IPS-15b (cell line): ENCODE results near the gene AVPR2.

ENCODE experiments used
- H3K27me3 ChIP-seq: one replicate; pipeline ENCODE4 v1.6.1; 2013; ENCODE audit warnings: low read length; ENCODE audit not compliant: control insufficient read depth, insufficient read depth
- H3K36me3 ChIP-seq: one replicate; pipeline ENCODE4 v1.6.1; 2013; ENCODE audit warnings: low read length; ENCODE audit not compliant: control insufficient read depth, insufficient read depth
- H3K4me1 ChIP-seq: one replicate; pipeline ENCODE4 v1.6.1; 2013; ENCODE audit warnings: mild to moderate bottlenecking, low read length; ENCODE audit not compliant: control insufficient read depth, insufficient read depth
- H3K4me3 ChIP-seq: one replicate; pipeline ENCODE4 v1.5.1; 2013; ENCODE audit warnings: low read depth, low read length
- H3K9ac ChIP-seq: one replicate; pipeline ENCODE4 v1.6.1; 2013; ENCODE audit warnings: low read depth, mild to moderate bottlenecking, low read length
- H3K9me3 ChIP-seq: one replicate; pipeline ENCODE4 v1.6.1; 2013; ENCODE audit warnings: mild to moderate bottlenecking, low read length; ENCODE audit not compliant: control insufficient read depth, insufficient read depth

Gene AVPR2

GRCh38 chrX:153953892-153954557 is 49.6 kb downstream of the AVPR2 start:
- Histone ChIP-seq H3K36me3 (peaks cover 86% of the 10 kb centered on the region), H3K4me1 (no peaks in the 10 kb centered on the region)

DNA sequence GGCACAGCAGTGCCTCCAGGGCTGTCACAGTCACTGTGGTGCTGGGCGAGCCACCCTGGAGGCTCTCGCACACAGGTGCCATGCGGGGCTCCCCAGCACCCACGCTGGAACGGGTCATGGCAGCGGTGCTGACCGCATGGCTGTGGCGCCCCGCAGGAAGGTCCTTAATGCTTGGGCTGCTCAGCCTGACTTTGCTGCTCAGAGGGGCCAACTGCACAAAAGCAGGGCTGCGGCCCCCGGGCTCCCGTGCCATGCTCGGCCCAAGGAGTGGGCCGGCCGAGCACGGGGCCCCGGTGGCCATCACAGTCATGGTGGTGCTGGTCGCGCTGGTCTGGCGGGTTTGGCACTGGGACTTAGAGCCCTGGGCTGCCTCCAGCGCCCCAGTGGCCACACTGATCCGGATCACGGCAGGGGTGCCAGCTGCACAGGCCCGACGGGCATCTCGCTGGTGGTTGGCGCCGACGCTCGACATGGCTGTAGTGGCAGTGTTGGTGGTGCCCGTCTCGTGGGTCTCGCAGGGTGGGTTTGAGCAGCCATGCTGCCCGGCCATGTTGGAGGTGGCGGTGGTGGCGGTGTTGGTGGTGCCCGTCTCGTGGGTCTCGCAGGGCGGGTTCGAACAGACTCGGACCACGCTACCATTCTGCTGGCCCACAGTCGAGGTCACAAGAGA is 50.2 kb downstream of the AVPR2 start:
- Histone ChIP-seq H3K9me3 (peaks cover 4% of the 10 kb centered on the region), H3K9ac (no peak overlapping the region), H3K4me3 (no peak overlapping the region), H3K36me3 (peaks cover 88% of the 10 kb centered on the region), H3K4me1 (no peaks in the 10 kb centered on the region), H3K27me3 (no peaks in the 10 kb centered on the region)

More at GRCh38 chrX:153953892-153954557, 49.6 kb downstream of the AVPR2 start:
- Histone ChIP-seq H3K27me3 (no peaks in the 10 kb centered on the region), H3K9ac (no peak overlapping the region), H3K9me3 (peaks cover under 1% of the 10 kb centered on the region), H3K4me3 (no peak overlapping the region)

- Histone ChIP-seq H3K4me1 (no peaks in the 10 kb centered on the region), H3K27me3 (no peaks in the 10 kb centered on the region), H3K9ac (no peak overlapping the region), H3K36me3 (peaks cover 89% of the 10 kb centered on the region), H3K9me3 (peaks cover 4% of the 10 kb centered on the region), H3K4me3 (no peak overlapping the region)
Measured at GRCh38 chrX:153955228-153955732, 50.8 kb downstream of the AVPR2 start.

DNA sequence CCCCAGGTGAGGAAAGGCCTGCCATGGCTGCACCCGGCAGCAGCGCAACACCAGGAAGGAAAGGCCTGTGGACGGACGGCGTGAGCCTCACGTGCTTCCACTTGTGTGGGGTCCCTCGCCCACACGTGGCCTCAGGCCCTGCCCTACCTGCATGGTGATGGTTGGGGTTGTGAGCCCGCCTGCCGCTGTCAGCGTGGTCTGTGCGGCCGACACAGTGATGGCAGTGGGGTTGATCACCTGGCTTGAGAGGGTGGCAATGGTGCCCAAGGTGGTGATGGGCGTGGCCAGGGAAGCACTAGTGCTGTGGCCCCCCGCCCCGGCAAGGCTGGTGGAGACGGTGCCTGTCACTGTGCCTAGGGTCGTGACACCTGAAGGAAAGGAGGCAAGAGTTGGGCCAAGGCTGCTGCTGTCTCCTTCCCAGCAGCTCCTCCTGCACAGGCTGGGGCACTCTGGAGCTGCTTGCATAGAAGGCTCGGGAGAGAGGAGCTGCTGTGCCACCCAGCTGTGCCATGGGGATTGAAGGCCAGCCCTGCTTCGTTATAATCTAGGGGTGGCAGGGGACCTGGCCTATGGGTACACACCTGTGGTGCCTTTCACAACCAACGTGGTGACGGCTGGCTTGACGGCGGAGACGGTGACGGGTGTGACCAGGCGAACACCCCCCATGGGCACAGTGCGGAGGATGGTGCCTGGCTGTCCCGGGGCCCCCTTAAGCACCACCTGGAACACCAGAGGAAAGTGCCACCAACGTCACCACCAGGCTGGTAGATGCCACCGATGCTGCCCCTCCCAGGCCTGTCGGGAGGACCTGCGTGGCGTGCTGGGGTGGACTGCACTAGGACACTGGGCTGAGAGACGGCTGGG is 51.8 kb downstream of the AVPR2 start:
- Histone ChIP-seq H3K36me3 (peaks cover 87% of the 10 kb centered on the region), H3K4me1 (no peaks in the 10 kb centered on the region), H3K4me3 (no peak overlapping the region), H3K9ac (no peak overlapping the region), H3K27me3 (no peaks in the 10 kb centered on the region), H3K9me3 (peaks cover 4% of the 10 kb centered on the region)
